ENCODE measurements around the gene PLPP7. TPM values are rescaled to one million over a fixed set of nuclear protein-coding genes. Genes with fewer than 3 reads are reported as not detected.

Gene PLPP7
- polyA plus RNA-seq, 1 of the 3 experiments (the other 2 are of a cell fraction): 8.6 TPM

GRCh38 chr9:131329241-131329641, 39.7 kb downstream of the PLPP7 start:
- H3K27ac ChIP-seq (ENCODE audit: low read depth in 2 of 2, low read length in 1 of 2): no peak overlapping the region
- 67% methylated on average over 5 of the region's 11 CpGs for WGBS (ENCODE audit: low lambda C conversion rate)
- CTCF ChIA-PET: no interaction called here
- H3K79me2 ChIP-seq (ENCODE audit: insufficient read depth): no peaks in the 10 kb centered on the region
- no peaks in the 10 kb centered on the region for H3K36me3 ChIP-seq (replicated peaks in 1 of 2; ENCODE audit: control insufficient read depth in 1 of 2, insufficient read depth in 2 of 2, low read length in 1 of 2)
- no peaks in the 10 kb centered on the region for H3K9me2 ChIP-seq
- no peak overlapping the region for H3K4me2 ChIP-seq
- POLR2A ChIA-PET: no interaction called here
- H3K27me3 ChIP-seq (ENCODE audit: insufficient read depth): no peaks in the 10 kb centered on the region
- DNase-seq: no peak
- H3K9me3 ChIP-seq: no peaks in the 10 kb centered on the region
- H2AFZ ChIP-seq (ENCODE audit: low read depth): no peak overlapping the region
- no peaks in the 10 kb centered on the region for H3F3A ChIP-seq (replicated peaks; ENCODE audit: insufficient read depth)
- H3K4me3 ChIP-seq (ENCODE audit: low read depth in 2 of 2, low read length in 1 of 2): no peak overlapping the region
- TF ChIP-seq SIN3A (IDR thresholded peaks at IDR 0.05; ENCODE audit: borderline replicate concordance, low read depth, low read length) (no peak), EZH2phosphoT487 (IDR thresholded peaks at IDR 0.05; ENCODE audit: borderline replicate concordance, low read depth) (no peak), JUND (IDR thresholded peaks at IDR 0.05) (no peak), NRF1 (IDR thresholded peaks at IDR 0.05; ENCODE audit: low read depth, low read length) (no peak), NFIC (IDR thresholded peaks at IDR 0.05; ENCODE audit: borderline replicate concordance) (no peak), TCF12 (IDR thresholded peaks at IDR 0.05) (no peak), USF1 (IDR thresholded peaks at IDR 0.05; ENCODE audit: borderline replicate concordance, low read depth) (no peak), MEF2A (IDR thresholded peaks at IDR 0.05; ENCODE audit: borderline replicate concordance, low read depth) (no peak), GATA2 (CRISPR knock-in tag; IDR thresholded peaks at IDR 0.05) (no peak), TAF1 (IDR thresholded peaks at IDR 0.05; ENCODE audit: borderline replicate concordance, low read depth, low read length) (no peak)
- TF ChIP-seq, protein P1, sequence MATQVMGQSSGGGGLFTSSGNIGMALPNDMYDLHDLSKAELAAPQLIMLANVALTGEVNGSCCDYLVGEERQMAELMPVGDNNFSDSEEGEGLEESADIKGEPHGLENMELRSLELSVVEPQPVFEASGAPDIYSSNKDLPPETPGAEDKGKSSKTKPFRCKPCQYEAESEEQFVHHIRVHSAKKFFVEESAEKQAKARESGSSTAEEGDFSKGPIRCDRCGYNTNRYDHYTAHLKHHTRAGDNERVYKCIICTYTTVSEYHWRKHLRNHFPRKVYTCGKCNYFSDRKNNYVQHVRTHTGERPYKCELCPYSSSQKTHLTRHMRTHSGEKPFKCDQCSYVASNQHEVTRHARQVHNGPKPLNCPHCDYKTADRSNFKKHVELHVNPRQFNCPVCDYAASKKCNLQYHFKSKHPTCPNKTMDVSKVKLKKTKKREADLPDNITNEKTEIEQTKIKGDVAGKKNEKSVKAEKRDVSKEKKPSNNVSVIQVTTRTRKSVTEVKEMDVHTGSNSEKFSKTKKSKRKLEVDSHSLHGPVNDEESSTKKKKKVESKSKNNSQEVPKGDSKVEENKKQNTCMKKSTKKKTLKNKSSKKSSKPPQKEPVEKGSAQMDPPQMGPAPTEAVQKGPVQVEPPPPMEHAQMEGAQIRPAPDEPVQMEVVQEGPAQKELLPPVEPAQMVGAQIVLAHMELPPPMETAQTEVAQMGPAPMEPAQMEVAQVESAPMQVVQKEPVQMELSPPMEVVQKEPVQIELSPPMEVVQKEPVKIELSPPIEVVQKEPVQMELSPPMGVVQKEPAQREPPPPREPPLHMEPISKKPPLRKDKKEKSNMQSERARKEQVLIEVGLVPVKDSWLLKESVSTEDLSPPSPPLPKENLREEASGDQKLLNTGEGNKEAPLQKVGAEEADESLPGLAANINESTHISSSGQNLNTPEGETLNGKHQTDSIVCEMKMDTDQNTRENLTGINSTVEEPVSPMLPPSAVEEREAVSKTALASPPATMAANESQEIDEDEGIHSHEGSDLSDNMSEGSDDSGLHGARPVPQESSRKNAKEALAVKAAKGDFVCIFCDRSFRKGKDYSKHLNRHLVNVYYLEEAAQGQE (IDR thresholded peaks at IDR 0.05; ENCODE audit: low read depth, low read length): no peak
- peaks cover 0 to 6% of the 10 kb centered on the region in 2 experiments; a peak in 1 of 4 replicates for H3K4me1 ChIP-seq (ENCODE audit: control insufficient read depth in 1 of 2, insufficient read depth in 2 of 2, low read depth in 1 of 2, low read length in 1 of 2)
- H3K9ac ChIP-seq: no peak overlapping the region
- no peaks in the 10 kb centered on the region for H4K20me1 ChIP-seq (ENCODE audit: insufficient read depth)

DNA sequence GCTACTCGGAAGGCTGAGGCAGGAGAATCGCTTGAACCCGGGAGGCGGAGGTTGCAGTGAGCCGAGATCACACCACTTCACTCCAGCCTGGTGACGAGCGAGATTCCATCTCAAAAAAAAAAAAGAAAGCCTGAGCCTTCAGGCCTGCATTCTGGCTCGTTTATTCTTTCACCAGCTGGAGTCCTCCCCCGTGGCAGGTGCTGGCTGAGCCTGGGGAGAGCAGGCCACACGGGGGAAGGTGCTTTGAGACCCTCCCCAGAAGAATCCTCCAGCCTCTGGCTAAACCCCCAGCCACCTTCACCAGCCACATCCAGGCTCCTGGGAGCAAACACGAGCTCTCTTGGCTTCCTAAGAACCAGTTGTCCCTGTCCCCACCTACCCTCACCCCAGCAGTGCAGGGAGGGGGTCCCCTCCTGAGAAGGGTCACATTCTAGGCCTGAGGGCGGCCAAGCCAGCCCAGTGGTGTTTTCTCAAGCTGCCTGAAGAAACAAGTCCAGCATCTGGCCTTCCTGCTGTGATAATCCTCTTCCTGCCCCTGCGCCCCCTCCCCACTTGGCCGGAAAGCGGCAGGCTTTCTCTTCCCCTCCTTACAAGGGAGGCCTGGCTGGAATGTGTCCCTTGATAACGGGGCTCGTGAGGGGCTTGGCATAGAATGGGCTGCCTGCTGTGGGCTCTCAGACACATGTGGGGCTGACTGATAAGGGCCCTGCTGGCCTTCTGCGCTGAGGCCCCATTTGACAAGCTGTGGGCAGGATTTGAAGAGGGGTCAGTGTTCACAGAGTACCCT, 41.5 kb downstream of the PLPP7 start:
- no peaks in the 10 kb centered on the region for H3F3A ChIP-seq (replicated peaks; ENCODE audit: insufficient read depth)
- H3K9me3 ChIP-seq: no peaks in the 10 kb centered on the region
- no peak overlapping the region for H3K27ac ChIP-seq (ENCODE audit: low read depth in 2 of 2, low read length in 1 of 2)
- H3K4me2 ChIP-seq: no peak overlapping the region
- H3K9me2 ChIP-seq: no peaks in the 10 kb centered on the region
- H2AFZ ChIP-seq (ENCODE audit: low read depth): no peak overlapping the region
- no peak overlapping the region for H3K9ac ChIP-seq
- H4K20me1 ChIP-seq (ENCODE audit: insufficient read depth): no peaks in the 10 kb centered on the region
- no peaks in the 10 kb centered on the region for H3K27me3 ChIP-seq (ENCODE audit: insufficient read depth)
- no peaks in the 10 kb centered on the region for H3K36me3 ChIP-seq (replicated peaks in 1 of 2; ENCODE audit: control insufficient read depth in 1 of 2, insufficient read depth in 2 of 2, low read length in 1 of 2)
- 77% methylated on average over 12 of the region's 18 CpGs for WGBS (ENCODE audit: low lambda C conversion rate)
- CTCF ChIA-PET: interaction anchor here (1.0 to 1.6 kb wide), 3 partner anchors 83 to 153 kb away, joined by 3 to 5 read pairs (median 3); no protein-coding TSS in a partner anchor
- DNase-seq: peak; percentile 79
- TF ChIP-seq, protein P2, sequence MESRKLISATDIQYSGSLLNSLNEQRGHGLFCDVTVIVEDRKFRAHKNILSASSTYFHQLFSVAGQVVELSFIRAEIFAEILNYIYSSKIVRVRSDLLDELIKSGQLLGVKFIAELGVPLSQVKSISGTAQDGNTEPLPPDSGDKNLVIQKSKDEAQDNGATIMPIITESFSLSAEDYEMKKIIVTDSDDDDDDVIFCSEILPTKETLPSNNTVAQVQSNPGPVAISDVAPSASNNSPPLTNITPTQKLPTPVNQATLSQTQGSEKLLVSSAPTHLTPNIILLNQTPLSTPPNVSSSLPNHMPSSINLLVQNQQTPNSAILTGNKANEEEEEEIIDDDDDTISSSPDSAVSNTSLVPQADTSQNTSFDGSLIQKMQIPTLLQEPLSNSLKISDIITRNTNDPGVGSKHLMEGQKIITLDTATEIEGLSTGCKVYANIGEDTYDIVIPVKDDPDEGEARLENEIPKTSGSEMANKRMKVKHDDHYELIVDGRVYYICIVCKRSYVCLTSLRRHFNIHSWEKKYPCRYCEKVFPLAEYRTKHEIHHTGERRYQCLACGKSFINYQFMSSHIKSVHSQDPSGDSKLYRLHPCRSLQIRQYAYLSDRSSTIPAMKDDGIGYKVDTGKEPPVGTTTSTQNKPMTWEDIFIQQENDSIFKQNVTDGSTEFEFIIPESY (IDR thresholded peaks at IDR 0.05; ENCODE audit: borderline replicate concordance, low read depth): no peak
- TF ChIP-seq RXRA (IDR thresholded peaks at IDR 0.05; ENCODE audit: borderline replicate concordance, low read depth) (no peak), NFIC (IDR thresholded peaks at IDR 0.05; ENCODE audit: borderline replicate concordance) (no peak), GABPA (IDR thresholded peaks at IDR 0.05; ENCODE audit: low read depth) (no peak), FOSL2 (IDR thresholded peaks at IDR 0.05; ENCODE audit: borderline replicate concordance, low read depth) (no peak), MXI1 (IDR thresholded peaks at IDR 0.05; ENCODE audit: low read depth, low read length) (peak; percentile 32; the same call in 1 of the 2 replicates), GATA2 (CRISPR knock-in tag; IDR thresholded peaks at IDR 0.05) (peak; percentile 40; the same call in 1 of the 2 replicates), EP300 (IDR thresholded peaks at IDR 0.05; ENCODE audit: borderline replicate concordance in 1 of 2, low read depth in 1 of 2, low read length in 1 of 2) (no peak)
- H3K4me1 ChIP-seq (ENCODE audit: control insufficient read depth in 1 of 2, insufficient read depth in 2 of 2, low read depth in 1 of 2, low read length in 1 of 2): peaks cover 0 to 6% of the 10 kb centered on the region in 2 experiments; a peak in 1 of 4 replicates
- H3K4me3 ChIP-seq (ENCODE audit: low read depth in 2 of 2, low read length in 1 of 2): no peak overlapping the region
- POLR2A ChIA-PET: interaction anchor here (0.7 kb wide), 1 partner anchor 50 kb away, joined by 3 read pairs; no protein-coding TSS in a partner anchor
- no peaks in the 10 kb centered on the region for H3K79me2 ChIP-seq (ENCODE audit: insufficient read depth)

Data from SK-N-SH (cell line).